A549 treated with AZD9567 at 1 μM for 4 hours (cell line): ENCODE data around the gene POMT2. TPM values are rescaled to one million over a fixed set of nuclear protein-coding genes. Genes with fewer than 3 reads are reported as not detected.

Experiments used
- total RNA-seq: library from RNA; stranded (reverse); fragments of 200-300 nt; extraction: Qiagen RNA extraction; gene quantifications from 5 replicates; pipeline ENCODE4 v1.2.3, GENCODE V29; 2022; ENCODE audit not compliant: insufficient read depth

The POMT2 gene, protein sequence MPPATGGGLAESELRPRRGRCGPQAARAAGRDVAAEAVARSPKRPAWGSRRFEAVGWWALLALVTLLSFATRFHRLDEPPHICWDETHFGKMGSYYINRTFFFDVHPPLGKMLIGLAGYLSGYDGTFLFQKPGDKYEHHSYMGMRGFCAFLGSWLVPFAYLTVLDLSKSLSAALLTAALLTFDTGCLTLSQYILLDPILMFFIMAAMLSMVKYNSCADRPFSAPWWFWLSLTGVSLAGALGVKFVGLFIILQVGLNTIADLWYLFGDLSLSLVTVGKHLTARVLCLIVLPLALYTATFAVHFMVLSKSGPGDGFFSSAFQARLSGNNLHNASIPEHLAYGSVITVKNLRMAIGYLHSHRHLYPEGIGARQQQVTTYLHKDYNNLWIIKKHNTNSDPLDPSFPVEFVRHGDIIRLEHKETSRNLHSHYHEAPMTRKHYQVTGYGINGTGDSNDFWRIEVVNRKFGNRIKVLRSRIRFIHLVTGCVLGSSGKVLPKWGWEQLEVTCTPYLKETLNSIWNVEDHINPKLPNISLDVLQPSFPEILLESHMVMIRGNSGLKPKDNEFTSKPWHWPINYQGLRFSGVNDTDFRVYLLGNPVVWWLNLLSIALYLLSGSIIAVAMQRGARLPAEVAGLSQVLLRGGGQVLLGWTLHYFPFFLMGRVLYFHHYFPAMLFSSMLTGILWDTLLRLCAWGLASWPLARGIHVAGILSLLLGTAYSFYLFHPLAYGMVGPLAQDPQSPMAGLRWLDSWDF
- total RNA-seq = 27.6 to 49.6 TPM (median 32.2 TPM) in 5 replicates

DNA sequence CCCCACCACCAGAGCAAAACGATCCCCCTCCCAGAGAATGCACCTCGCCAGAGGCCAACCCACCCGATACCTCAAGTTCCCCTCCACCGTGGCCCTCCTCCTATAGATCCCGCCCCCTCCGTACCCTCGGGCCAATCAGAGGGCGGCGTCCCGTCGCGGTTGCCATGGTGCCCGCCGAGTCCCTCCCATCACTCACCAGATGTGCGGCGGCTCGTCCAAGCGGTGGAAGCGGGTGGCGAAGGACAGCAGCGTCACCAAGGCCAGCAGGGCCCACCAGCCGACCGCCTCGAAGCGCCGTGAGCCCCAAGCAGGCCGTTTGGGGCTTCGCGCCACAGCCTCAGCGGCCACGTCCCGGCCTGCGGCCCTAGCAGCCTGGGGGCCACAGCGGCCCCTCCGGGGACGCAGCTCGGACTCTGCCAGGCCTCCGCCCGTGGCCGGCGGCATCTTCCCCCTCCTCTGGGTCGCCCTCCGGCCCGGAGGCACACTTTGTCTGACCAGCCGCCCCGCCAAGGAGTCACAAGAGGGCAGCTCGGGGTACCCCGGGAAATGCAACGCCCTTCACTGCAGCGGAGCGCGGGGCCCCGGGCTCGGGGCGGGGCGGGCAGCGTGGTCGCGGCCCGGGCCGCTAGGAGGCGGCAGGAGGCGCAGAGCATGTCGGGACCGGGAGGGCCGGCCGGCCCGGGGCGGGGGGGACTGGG lies at the start of gene POMT2:
Gene POMT2, minus strand, starts transcription at position 646 of the 698 bp plus-strand sequence. Its CDS starts 202 bp downstream, at position 444.

DNA sequence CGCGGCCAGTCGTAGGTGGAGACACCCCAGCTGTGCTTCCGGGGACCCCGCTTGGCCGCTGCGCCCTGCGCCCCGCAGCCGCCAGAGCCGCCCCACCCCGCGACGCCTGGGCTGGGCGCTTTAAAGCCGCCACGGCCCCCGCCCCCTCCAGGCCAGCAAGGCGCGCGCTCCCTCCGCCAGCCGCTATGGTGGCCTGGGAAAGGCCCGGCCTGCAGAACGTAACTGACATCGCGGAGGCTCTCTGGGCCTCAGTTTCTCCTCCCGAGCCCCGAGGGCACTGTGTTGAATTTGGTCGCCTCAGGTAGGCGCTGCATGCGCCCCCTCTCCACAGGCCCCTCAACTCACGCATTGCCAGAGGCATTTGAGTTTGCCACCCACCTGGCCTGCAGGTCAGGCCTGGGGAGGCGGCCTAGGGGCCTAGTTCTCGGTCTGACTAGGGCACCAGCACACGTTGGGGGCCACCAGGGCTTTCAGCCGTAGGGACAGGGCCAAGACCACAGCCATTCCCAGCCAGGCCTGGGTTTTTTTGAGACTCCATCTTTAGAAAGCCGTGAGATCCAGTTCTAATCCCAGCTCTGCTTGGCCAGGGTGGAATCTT lies 49.5 kb downstream of the POMT2 start, which contains the start of gene NGB:
Gene NGB, minus strand, starts transcription at position 94 of the 598 bp plus-strand sequence. CDS start 269 bp downstream, outside the sequence.

Other genes with a start within 250 kb of the POMT2 start
- gene CIPC, start 222.6 kb downstream of the POMT2 start, total RNA-seq = 6.2 to 10.2 TPM (median 7.0 TPM) in 5 replicates
- 0.20 to 0.26 TPM (median 0.22 TPM) in 4 of 5 replicates, not detected in the other for gene ZDHHC22, start 179.1 kb downstream of the POMT2 start, total RNA-seq
- gene TMEM63C, start 139.1 kb downstream of the POMT2 start, total RNA-seq = 2.7 to 4.0 TPM (median 3.7 TPM) in 5 replicates
- not detected in 5 replicates for gene NGB, start 49.7 kb downstream of the POMT2 start, total RNA-seq
- gene GSTZ1, start 153 bp upstream of the POMT2 start, total RNA-seq = 18.8 to 36.0 TPM (median 34.0 TPM) in 5 replicates
- 5.6 to 10.3 TPM (median 7.2 TPM) in 5 replicates for gene TMED8, start 56.2 kb upstream of the POMT2 start, total RNA-seq
- gene SAMD15, start 56.5 kb upstream of the POMT2 start, total RNA-seq = 1.4 to 5.9 TPM (median 1.5 TPM) in 5 replicates
- 0.08 to 0.12 TPM in 2 of 5 replicates, not detected in the others for gene NOXRED1, start 102.6 kb upstream of the POMT2 start, total RNA-seq
- gene VIPAS39, start 136.7 kb upstream of the POMT2 start, total RNA-seq = 13.0 to 31.4 TPM (median 14.8 TPM) in 5 replicates
- gene AHSA1, start 137.2 kb upstream of the POMT2 start, total RNA-seq = 228 to 434 TPM (median 236 TPM) in 5 replicates
- gene ISM2, start 177.9 kb upstream of the POMT2 start, total RNA-seq = 0.26 to 0.52 TPM (median 0.34 TPM) in 4 of 5 replicates, not detected in the other